NCI-H526 treated with DMSO at 0.1 percent for 48 hours (cell line): Measurements from ENCODE around the gene PSG6.
"Not testable (repeated sequence)": the region's sequence is repeated elsewhere in the genome, so short reads cannot be mapped to it uniquely, and the experiment has no call there.

Source experiments
- DNase-seq: peaks from one replicate; lab custom pipeline; 2025; lab: John Stamatoyannopoulos, UW

PSG6 gene

DNA sequence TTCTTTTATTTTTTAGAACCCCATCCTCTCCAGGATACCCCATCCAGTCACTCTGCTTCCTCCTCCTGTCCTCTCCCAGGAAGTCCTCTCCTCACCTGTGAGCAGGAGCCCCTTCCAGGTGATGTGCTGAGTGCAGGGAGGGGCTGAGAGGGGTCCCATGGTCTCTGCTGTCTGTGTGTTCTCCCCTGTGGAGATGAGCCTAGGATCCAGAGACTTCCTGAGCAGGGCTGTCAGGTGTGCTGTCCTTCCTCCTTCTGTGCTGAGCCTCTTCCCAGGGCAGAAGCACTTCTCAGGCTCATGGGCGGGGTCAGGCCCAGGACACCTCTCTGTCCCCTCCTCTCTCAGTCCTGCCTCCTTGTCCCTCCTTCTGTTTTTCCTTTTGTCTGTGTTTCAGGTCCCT, at the start of gene PSG6:
TSS of gene PSG6 (minus strand) at position 261 of the 400 bp plus-strand sequence. CDS start at position 159, 102 bp downstream.
- DNase-seq, result not testable (repeated sequence)

GRCh38 chr19:42965176-42965575, 47.5 kb upstream of the PSG6 start:
- no peak for DNase-seq

- no peak for DNase-seq
These were observed 43.4 kb upstream of the PSG6 start for GRCh38 chr19:42961119-42961518.

- not testable (repeated sequence) for DNase-seq
These were observed 34.4 kb upstream of the PSG6 start for GRCh38 chr19:42952126-42952525.

- not testable (repeated sequence) for DNase-seq
These were observed 33.8 kb upstream of the PSG6 start for GRCh38 chr19:42951476-42951875.

DNA sequence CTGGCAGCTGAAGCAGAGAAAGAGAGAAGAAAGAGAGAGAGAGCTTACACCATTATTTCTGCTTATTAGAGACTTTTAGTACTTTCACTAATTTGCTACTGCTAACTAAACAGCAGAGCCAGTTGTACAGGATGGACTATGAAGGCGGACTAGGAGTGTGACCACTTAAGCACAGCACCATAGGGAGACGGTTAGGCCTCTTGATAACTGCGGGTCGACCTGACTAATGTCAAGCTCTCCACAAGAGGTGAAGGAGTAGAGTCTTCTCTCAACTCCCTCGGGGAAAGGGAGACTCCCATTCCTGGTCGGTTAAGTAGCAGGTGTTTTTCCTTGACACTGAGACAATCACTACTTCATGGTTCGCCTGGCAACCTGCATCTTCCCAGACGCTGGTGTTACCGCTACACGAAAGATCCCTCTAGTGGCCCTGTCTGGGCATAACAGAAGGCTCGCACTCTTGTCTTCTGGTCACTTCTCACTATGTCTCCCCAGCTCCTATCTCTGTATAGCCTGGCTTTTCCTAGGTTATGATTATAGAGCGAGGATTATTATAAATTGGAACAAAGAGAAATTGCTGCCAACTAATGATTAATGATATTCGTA, 24.6 kb upstream of the PSG6 start:
- DNase-seq, result no peak

DNA sequence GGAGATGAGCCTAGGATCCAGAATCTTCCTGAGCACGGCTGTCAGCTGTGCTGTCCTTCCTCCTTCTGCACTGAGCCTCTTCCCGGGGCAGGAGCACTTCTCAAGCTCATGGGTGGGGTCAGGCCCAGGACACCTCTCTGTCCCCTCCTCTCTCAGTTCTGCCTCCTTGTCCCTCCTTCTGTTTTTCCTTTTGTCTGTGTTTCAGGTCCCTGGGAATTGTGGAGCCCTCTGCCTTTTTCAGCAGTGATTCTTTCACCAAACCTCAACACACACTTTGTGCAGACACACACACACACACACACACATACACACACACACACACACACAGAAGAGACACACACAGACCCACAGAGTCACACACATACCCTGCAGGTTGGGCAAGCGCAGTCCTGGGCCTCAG, 19.4 kb upstream of the PSG6 start, which contains the start of gene PSG7:
TSS of gene PSG7 (minus strand) at position 101 of the 400 bp plus-strand sequence. CDS start 131 bp downstream, outside the sequence.
- not testable (repeated sequence) for DNase-seq

GRCh38 chr19:42934726-42935125, 17.0 kb upstream of the PSG6 start:
- not testable (repeated sequence) for DNase-seq

GRCh38 chr19:42934183-42934582, 16.5 kb upstream of the PSG6 start:
- not testable (repeated sequence) for DNase-seq

DNA sequence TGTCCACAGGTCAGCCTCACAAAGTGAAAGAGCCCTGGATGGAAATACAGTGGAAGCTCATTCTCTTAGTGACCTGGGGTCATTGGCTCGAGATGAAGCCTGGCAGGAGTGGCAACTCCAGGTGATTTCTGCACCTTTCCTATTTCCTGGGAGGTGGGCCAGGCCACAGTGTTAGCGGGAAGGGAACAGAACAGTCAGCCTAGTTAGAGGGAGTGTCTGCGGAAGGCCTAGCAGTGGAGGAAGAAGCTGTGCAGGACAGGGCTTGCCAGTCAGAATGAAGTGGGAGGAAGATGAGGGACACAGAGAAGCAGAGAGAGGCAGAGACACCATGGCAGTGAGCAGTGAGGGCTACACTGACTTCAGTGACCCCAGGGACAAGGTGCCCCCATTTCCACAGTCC, 15.7 kb upstream of the PSG6 start:
- not testable (repeated sequence) for DNase-seq

GRCh38 chr19:42932485-42933101, 14.9 kb upstream of the PSG6 start:
- not testable (repeated sequence) for DNase-seq

- not testable (repeated sequence) for DNase-seq
These were observed 12.5 kb upstream of the PSG6 start for GRCh38 chr19:42930214-42930613.

- DNase-seq, result no peak
These were observed 11.2 kb upstream of the PSG6 start for GRCh38 chr19:42928896-42929295.

DNA sequence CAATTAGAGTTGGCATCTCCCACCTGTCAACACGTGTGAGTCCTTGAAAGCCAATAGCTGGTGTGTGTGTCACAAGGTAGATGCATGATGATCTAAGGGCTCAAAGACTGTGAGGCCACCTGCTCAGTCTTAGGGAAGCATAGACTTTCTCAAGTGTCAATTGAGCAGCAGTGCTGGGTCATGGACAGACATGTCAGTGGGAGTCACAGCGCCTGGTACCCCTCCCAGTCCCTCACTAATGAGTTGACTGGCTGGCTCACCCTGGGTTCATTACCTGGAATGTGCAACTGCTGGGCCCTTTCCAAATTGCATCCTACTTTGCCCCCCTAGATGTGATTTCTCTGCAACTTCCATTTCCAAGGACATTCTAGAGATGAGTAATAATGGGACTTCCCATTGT, 9.1 kb upstream of the PSG6 start:
- DNase-seq, result no peak

DNA sequence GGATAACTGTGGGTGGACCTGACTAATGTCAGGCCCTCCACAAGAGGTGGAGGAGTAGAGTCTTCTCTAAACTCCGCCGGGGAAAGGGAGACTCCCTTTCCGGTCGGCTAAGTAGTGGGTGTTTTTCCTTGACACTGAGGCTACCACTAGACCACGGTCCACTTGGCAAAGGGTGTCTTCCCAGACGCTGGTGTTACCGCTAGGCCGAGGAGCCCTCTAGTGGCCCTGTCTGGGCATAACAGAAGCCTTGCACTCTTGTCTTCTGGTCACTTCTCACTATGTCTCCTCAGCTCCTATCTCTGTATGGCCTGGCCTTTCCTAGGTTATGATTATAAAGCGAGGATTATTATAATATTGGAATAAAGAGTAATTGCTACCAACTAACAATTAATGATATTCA, 5.4 kb upstream of the PSG6 start:
- peak; percentile 21 for DNase-seq

- not testable (repeated sequence) for DNase-seq
These were observed 3.3 kb upstream of the PSG6 start for GRCh38 chr19:42920971-42921370.

DNA sequence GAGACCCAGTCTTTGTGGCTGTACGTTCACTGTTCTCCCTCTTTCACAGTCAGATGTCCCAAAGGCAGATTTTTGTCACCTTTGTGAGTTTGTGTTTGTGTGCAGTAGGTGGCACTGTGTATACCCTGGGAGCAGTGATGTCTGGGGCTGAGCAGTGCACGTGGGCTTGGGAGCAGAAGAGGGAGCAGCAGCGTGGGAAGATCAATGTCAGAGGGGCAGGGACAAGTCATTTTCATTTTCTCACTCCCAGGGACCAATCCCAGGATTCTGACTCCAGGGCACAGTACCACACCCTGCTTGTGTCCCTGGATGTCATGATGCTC, 2.0 kb upstream of the PSG6 start:
- DNase-seq, result no peak

- DNase-seq, result not testable (repeated sequence)
These were observed 1.5 kb upstream of the PSG6 start for GRCh38 chr19:42919070-42919756.

GRCh38 chr19:42918377-42919069, 829 bp upstream of the PSG6 start:
- not testable (repeated sequence) for DNase-seq

GRCh38 chr19:42916931-42917330, 763 bp downstream of the PSG6 start:
- not testable (repeated sequence) for DNase-seq

DNA sequence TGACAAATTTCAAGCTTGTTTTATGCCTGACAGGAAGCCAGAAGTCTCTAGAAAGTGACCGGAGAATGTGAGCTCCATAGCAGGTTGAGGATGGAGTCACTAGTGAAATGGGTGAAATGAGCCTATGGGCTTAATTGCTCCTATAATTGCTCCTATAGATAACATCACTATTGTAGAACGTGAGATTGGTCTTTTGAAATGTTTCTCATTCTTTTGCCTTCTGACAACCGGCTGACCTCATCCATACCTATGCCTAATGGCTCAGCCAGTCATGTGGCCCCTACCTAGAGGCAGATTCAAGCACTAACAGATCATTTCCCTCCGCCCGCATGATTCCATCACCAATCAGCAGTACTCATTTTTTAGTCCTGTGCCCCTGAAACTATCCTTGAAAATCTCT, 4.2 kb downstream of the PSG6 start:
- not testable (repeated sequence) for DNase-seq

DNA sequence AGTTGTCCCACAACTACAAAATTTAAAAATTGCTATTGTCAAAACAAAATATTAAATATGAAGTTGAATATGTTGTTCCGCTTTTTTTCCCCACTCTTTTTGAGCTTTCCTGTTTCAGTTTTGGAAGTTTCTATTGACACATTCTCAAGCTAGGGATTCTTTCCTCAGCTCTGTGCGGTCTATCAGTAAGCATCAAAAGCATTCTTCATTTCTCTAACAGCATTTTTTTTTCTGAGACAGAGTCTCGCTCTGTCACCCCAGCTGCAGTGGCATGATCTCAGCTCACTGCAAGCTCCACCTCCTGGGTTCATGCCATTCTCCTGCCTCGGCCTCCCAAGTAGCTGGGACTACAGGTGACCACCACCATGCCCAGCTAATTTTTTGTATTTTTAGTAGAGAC, 4.8 kb downstream of the PSG6 start:
- not testable (repeated sequence) for DNase-seq

DNA sequence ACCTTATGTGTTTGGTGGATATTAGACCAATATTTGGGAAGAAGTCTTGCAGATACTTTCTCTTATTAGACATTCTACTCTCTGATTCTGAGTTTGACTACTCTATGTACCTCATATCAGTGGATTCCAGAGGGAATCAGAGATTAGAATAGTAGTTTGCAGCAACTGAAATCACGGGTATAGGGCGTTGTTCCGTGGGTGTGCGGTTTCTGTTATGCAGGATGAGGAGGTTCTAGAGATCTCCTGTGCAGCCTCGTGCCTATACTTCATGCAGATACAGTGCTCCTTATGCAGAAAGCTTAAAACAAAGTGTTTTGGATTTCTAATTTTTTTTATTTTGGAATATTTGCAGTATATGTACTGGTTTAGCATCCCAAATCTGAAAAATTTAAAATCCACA, 6.0 kb downstream of the PSG6 start:
- not testable (repeated sequence) for DNase-seq
